K562 (cell line): ENCODE data around the gene LAMA5. TPM values are rescaled to one million over a fixed set of nuclear protein-coding genes. Genes with fewer than 3 reads are reported as not detected.

Experiments
- CEBPZ ChIP-seq: fragments of 150-350 bp; IDR thresholded peaks from 2 replicates; pipeline ENCODE4 v1.6.1; 2014; ENCODE audit warnings: low read depth, mild to moderate bottlenecking, low read length, borderline replicate concordance
- PHF20 ChIP-seq: fragments of 450-650 bp; IDR thresholded peaks from 2 replicates; pipeline ENCODE4 v1.6.1; 2018; ENCODE audit not compliant: partially characterized antibody
- polyA plus RNA-seq, 8 experiments: library from polyadenylated mRNA; depleted of rRNA in 4 of 8; stranded (reverse) in 5 of 8; unstranded in 3 of 8; fragments of >200 nt; fragmentation: Nextera tagmentation in 2 of 8; fragmentation: Illumina TruSeq in 1 of 8; extraction: Ambion mirVana in 2 of 8; extraction: Trizol in 1 of 8; gene quantifications; 2 replicates each; pipeline versions ENCODE4 v1.2.1 to v1.2.3, GENCODE V29; 2011 to 2014; ENCODE audit warnings: inconsistent platforms in 1 of 8, missing spikeins in 1 of 8
- total RNA-seq, 7 experiments: library from RNA; depleted of rRNA in 6 of 7; stranded (reverse); fragments of >200 nt in 6 of 7; fragmentation: Illumina TruSeq in 2 of 7; extraction: Trizol in 2 of 7; gene quantifications; 2 replicates each; pipeline versions ENCODE4 v1.2.1 to v1.2.3, GENCODE V29; 2011 to 2021; ENCODE audit warnings: low replicate concordance in 1 of 7
- TF ChIP-seq, protein P1 (sequence below): sonication (generic); formaldehyde crosslinking; IDR thresholded peaks from 2 replicates; pipeline ENCODE4 v1.8.1; 2023; ENCODE audit warnings: mild to moderate bottlenecking, missing genetic modification reagents

LAMA5 gene
- total and polyA plus RNA-seq, 9 of the 15 experiments (the other 6 are each of a cell fraction or from before 2014, with no cell fraction given): 0.31 to 101 (median 7.8) TPM

GRCh38 chr20:62361799-62362589, 5.1 kb downstream of the LAMA5 start (continued):
- TF ChIP-seq, protein P1, sequence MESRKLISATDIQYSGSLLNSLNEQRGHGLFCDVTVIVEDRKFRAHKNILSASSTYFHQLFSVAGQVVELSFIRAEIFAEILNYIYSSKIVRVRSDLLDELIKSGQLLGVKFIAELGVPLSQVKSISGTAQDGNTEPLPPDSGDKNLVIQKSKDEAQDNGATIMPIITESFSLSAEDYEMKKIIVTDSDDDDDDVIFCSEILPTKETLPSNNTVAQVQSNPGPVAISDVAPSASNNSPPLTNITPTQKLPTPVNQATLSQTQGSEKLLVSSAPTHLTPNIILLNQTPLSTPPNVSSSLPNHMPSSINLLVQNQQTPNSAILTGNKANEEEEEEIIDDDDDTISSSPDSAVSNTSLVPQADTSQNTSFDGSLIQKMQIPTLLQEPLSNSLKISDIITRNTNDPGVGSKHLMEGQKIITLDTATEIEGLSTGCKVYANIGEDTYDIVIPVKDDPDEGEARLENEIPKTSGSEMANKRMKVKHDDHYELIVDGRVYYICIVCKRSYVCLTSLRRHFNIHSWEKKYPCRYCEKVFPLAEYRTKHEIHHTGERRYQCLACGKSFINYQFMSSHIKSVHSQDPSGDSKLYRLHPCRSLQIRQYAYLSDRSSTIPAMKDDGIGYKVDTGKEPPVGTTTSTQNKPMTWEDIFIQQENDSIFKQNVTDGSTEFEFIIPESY (CRISPR knock-in tag): peak; percentile 48; the same call in 1 of the 2 replicates
- no peak for TF ChIP-seq PHF20
- TF ChIP-seq CEBPZ: no peak
- TF ChIP-seq, all 486 proteins: peak for 6
